Mesothelial cell of epicardium (in vitro differentiated cells): Measurements from ENCODE around the gene FOXE3. TPM values are rescaled to one million over a fixed set of nuclear protein-coding genes. Genes with fewer than 3 reads are reported as not detected.

Source experiments
- DNase-seq, 2 experiments: peaks; one replicate each; pipeline ENCODE4 v3.0.0; 2021; ENCODE audit warnings: low spot score in 2 of 2; ENCODE audit not compliant: unreplicated experiment in 2 of 2
- H3K27ac Mint-ChIP-seq: 2 replicates; pipeline ENCODE4 v1.8.0; 2021; ENCODE audit warnings: mixed read lengths
- H3K27me3 Mint-ChIP-seq: 2 replicates; pipeline ENCODE4 v1.8.0; 2021; ENCODE audit warnings: low read depth, mixed read lengths
- H3K36me3 Mint-ChIP-seq: 2 replicates; pipeline ENCODE4 v1.8.0; 2021; ENCODE audit warnings: mixed read lengths
- H3K4me1 Mint-ChIP-seq: 2 replicates; pipeline ENCODE4 v1.8.0; 2021; ENCODE audit warnings: mixed read lengths
- H3K4me3 Mint-ChIP-seq: 2 replicates; pipeline ENCODE4 v1.8.0; 2021; ENCODE audit warnings: mild to moderate bottlenecking, moderate library complexity, mixed read lengths
- H3K9me3 Mint-ChIP-seq: 2 replicates; pipeline ENCODE4 v1.8.0; 2021; ENCODE audit warnings: mixed read lengths
- total RNA-seq: library from RNA; stranded (reverse); gene quantifications from 3 replicates; pipeline ENCODE4 v1.2.1, GENCODE V29; 2021
- TF ChIP-seq, protein P1 (sequence below): fragments of 200-600 bp; sonication (generic); IDR thresholded peaks from one replicate; pipeline ENCODE4 v1.5.0; 2021; ENCODE audit warnings: antibody characterized with exemption; ENCODE audit not compliant: unreplicated experiment

Gene FOXE3
- total RNA-seq, 1 donor from 2014 or later: not detected

DNA sequence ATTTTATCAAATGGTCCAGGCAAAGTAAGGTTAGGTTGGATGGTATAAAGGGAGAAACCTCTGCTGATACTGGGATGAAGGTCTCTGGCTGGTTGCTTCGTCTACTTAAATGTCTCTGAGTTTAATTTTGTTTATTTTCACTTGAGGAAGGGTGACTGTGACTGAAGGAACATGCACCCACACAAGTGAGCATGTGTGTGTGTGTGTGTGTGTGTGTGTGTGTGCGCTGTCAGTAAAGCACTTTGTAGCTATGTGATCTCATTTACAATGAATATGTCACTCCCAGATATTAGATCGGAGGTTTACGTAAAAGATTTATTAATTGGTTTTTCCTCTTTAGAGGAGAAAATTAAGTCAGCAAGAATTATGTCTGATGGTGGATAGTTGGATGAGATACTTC lies 26.1 kb downstream of the FOXE3 start:
- Mint-ChIP-seq H3K4me3 (no peak overlapping the region), H3K27ac (no peak overlapping the region), H3K36me3 (no peaks in the 10 kb centered on the region), H3K27me3 (peaks cover 5% of the 10 kb centered on the region), H3K4me1 (peaks cover 16% of the 10 kb centered on the region), H3K9me3 (no peaks in the 10 kb centered on the region)
- no peak for DNase-seq
- TF ChIP-seq, protein P1, sequence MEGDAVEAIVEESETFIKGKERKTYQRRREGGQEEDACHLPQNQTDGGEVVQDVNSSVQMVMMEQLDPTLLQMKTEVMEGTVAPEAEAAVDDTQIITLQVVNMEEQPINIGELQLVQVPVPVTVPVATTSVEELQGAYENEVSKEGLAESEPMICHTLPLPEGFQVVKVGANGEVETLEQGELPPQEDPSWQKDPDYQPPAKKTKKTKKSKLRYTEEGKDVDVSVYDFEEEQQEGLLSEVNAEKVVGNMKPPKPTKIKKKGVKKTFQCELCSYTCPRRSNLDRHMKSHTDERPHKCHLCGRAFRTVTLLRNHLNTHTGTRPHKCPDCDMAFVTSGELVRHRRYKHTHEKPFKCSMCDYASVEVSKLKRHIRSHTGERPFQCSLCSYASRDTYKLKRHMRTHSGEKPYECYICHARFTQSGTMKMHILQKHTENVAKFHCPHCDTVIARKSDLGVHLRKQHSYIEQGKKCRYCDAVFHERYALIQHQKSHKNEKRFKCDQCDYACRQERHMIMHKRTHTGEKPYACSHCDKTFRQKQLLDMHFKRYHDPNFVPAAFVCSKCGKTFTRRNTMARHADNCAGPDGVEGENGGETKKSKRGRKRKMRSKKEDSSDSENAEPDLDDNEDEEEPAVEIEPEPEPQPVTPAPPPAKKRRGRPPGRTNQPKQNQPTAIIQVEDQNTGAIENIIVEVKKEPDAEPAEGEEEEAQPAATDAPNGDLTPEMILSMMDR: no peak

DNA sequence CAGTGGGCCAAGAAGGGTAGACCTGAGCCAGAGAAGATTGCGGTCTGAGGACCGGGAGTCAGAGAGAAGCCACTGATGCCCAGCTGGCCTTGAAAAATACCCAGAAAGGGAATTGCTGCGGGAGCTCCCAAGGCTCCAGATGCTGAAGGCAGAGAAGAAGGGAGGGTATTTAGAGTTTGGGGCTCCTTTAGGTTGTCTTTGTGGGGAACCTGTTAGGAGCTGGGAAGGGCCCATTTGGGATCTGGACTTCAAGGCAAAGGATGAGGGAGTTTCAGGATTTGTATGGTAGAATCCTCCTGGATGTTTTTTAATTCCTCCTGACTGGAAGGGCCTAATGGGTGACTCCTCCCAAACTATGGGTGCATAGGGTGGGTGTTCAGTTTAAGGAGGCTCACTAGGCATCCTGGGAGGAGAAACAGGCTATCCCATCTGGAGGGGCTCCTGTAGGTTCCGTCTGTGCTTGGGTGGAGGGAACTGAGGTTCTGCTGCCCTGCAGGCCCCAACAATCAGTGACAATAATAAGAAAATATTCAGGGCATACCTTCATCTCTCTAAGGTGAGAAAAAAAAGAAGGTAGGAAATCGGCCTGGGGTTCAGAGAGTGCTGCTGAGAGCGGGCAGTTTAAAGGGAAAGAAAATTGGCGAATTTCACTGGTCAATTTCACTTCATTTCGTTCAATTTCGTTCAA lies 26.9 kb downstream of the FOXE3 start:
- Mint-ChIP-seq H3K9me3 (no peaks in the 10 kb centered on the region), H3K4me1 (peaks cover 16% of the 10 kb centered on the region), H3K36me3 (no peaks in the 10 kb centered on the region), H3K27ac (no peak overlapping the region), H3K27me3 (peaks cover 3% of the 10 kb centered on the region), H3K4me3 (no peak overlapping the region)
- no peak for DNase-seq
- TF ChIP-seq, protein P1: no peak

DNA sequence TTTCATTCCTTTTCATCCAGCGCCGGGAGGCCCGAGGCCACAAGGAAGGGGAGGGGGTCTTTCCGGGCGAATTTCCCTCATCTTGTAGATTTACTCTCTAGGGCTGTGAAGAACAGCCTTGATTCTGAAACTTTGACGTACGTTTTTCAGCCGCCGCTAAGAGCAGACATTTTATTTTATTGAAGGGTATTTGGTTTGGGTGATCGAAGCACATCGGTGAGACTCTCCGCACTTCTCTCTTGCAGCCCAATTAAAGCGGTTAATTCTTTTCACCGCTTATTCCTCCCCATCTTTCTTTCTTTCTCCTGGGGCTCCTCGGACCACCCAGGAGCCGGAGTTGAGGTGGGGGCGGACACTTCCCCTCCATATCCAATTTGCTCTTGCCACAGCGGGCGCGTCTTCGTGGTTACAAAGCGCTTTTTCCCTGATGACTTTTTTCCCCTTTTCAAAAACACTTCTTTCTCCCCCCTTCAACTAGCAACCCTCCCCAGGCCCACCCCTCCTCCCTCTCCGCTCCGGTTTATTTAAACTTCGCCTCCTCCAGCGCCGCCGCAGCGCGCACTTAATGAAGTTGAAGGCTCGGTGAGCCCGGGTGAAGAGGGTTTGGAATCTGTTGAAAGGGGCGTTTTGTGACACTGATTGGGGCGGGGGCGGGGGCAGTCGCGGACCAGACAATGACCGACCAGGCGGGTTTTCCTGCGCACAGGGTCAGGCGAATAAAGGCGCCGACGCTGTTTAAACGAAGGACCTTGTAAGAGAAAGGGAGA lies 27.6 kb downstream of the FOXE3 start:
- no peaks in the 10 kb centered on the region for H3K9me3 Mint-ChIP-seq
- TF ChIP-seq, protein P1: no peak
- no peak for DNase-seq
- no peaks in the 10 kb centered on the region for H3K27me3 Mint-ChIP-seq
- peak overlapping the region; percentile 20 for H3K4me3 Mint-ChIP-seq
- H3K27ac Mint-ChIP-seq: no peak overlapping the region
- peaks cover 16% of the 10 kb centered on the region for H3K4me1 Mint-ChIP-seq
- H3K36me3 Mint-ChIP-seq: no peaks in the 10 kb centered on the region

GRCh38 chr1:47444297-47444561 lies 28.1 kb downstream of the FOXE3 start:
- no peak for DNase-seq
- Mint-ChIP-seq H3K4me3 (peak overlapping the region; percentile 20), H3K4me1 (peaks cover 16% of the 10 kb centered on the region), H3K27me3 (no peaks in the 10 kb centered on the region), H3K36me3 (no peaks in the 10 kb centered on the region), H3K27ac (no peak overlapping the region), H3K9me3 (no peaks in the 10 kb centered on the region)
- TF ChIP-seq, protein P1: no peak

DNA sequence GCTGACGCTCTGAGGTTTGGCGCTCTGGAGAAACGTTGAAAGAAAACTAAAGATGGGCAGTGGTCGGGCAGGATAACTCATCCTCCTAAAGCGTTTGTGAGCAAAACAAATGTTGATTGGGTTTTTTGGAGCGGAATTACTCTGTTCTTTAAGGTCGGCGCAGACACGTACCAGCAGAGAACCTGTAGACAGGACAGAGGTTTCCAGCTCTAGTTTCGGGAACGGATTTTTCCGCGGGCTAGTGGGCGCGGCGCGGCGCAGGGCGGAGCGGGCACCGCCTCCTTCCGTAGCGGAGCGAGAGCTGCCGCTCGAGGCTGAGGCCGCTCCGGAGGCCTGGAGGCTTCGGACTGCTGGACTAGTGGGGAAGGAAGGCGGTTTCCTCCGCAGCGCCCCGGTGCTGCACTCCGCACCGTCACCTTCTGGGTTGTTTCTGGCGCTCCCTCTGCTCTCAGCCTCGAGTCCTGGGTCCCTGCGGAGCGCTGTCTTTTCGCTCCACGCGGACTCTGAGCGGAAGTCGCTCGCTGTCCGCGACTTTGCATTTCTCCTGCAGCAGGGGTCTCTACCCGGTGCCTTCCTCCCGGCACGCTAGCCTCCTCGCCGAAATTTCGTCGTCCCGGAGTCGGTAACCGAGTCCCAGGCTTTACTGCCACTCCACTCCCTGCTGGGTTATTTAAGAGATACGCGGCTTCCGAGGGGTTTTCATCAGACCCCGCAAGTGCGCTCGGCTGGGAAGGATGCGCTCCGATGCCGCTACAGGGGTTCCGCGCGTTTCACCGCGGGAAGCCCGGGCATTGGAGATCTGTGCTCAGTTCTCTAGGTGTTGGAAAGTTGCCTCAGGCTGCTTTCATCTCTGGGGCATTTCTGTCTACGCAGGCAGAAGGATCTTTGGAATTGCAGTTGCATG lies 28.7 kb downstream of the FOXE3 start:
- peak overlapping the region; percentile 20 for H3K4me3 Mint-ChIP-seq
- no peaks in the 10 kb centered on the region for H3K27me3 Mint-ChIP-seq
- H3K27ac Mint-ChIP-seq: no peak overlapping the region
- peak in 1 of 2 experiments; percentile 58 for DNase-seq
- no peaks in the 10 kb centered on the region for H3K36me3 Mint-ChIP-seq
- peaks cover 13% of the 10 kb centered on the region for H3K4me1 Mint-ChIP-seq
- TF ChIP-seq, protein P1: no peak
- no peaks in the 10 kb centered on the region for H3K9me3 Mint-ChIP-seq
